Measurements from ENCODE around the gene POLR1C.

- TF ChIP-seq, protein P1, sequence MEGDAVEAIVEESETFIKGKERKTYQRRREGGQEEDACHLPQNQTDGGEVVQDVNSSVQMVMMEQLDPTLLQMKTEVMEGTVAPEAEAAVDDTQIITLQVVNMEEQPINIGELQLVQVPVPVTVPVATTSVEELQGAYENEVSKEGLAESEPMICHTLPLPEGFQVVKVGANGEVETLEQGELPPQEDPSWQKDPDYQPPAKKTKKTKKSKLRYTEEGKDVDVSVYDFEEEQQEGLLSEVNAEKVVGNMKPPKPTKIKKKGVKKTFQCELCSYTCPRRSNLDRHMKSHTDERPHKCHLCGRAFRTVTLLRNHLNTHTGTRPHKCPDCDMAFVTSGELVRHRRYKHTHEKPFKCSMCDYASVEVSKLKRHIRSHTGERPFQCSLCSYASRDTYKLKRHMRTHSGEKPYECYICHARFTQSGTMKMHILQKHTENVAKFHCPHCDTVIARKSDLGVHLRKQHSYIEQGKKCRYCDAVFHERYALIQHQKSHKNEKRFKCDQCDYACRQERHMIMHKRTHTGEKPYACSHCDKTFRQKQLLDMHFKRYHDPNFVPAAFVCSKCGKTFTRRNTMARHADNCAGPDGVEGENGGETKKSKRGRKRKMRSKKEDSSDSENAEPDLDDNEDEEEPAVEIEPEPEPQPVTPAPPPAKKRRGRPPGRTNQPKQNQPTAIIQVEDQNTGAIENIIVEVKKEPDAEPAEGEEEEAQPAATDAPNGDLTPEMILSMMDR (IDR thresholded peaks at IDR 0.05) = no peak
- TF ChIP-seq POLR2AphosphoS5 (IDR thresholded peaks at IDR 0.05) = no peak
These were observed 16.0 kb upstream of the POLR1C start for GRCh38 chr6:43500921-43501320.

Data from upper lobe of left lung (tissue), 4 donors.